Right lobe of liver (tissue), 6 donors: Measurements from ENCODE around the gene MROH8. TPM values are rescaled to one million over a fixed set of nuclear protein-coding genes. Genes with fewer than 3 reads are reported as not detected.

Experiments
- ATAC-seq, 4 donors: fragments of 200-7000 bp; cut with Tn5 transposase; one replicate each; pipeline ENCODE4 v1.9.1; 2020; ENCODE audit warnings: mild to moderate bottlenecking in 4 of 4, moderate library complexity in 4 of 4
- DNase-seq, 3 donors: peaks; one replicate each; pipeline ENCODE4 v3.0.0-alpha.2; 2020
- H3K27ac ChIP-seq, 3 donors: fragments of 200-600 bp; one replicate each; pipeline ENCODE4 v1.8.0; 2022
- H3K27me3 ChIP-seq, 2 donors: fragments of 200-600 bp; one replicate each; pipeline ENCODE4 v1.8.0; 2022
- H3K36me3 ChIP-seq, 4 donors: fragments of 200-600 bp; sonication (generic) in 1 of 4; one replicate each; pipeline versions ENCODE4 v1.5.1 to v1.8.0; 2017 to 2022; ENCODE audit warnings: control low read depth in 1 of 4
- H3K4me1 ChIP-seq, 4 donors: fragments of 200-600 bp; sonication (generic) in 1 of 4; one replicate each; pipeline versions ENCODE4 v1.5.1 to v1.8.0; 2017 to 2022; ENCODE audit warnings: control low read depth in 1 of 4
- H3K4me3 ChIP-seq, 3 donors: fragments of 200-600 bp; one replicate each; pipeline ENCODE4 v1.8.0; 2022
- H3K9me3 ChIP-seq, 4 donors: fragments of 200-600 bp; sonication (generic) in 1 of 4; one replicate each; pipeline versions ENCODE4 v1.5.1 to v1.8.0; 2017 to 2022; ENCODE audit warnings: control low read depth in 1 of 4
- POLR2A ChIP-seq: fragments of 450-650 bp; IDR thresholded peaks from one replicate; pipeline ENCODE4 v1.6.1; 2017; ENCODE audit warnings: antibody characterized with exemption, mild to moderate bottlenecking
- WGBS: methylation state at CpG from one replicate; pipeline ENCODE4 v1.1.6; 2018; ENCODE audit warnings: low coverage, low lambda C conversion rate; ENCODE audit not compliant: insufficient coverage; ENCODE audit errors: missing lambda C conversion rate; 5-methylcytosine and 5-hydroxymethylcytosine counted together
- intact Hi-C, 2 donors: fragments of 100-400 bp; cut with DNase I; formaldehyde crosslinking; loops; one replicate each; pipeline versions ENCODE4 v1.11.2 to v1.14.1; 2022
- total RNA-seq, 6 experiments: library from RNA; depleted of rRNA in 2 of 6; stranded (reverse); fragments of >200 nt in 2 of 6; fragmentation: NEBNext Ultra II Directional in 3 of 6; extraction: Animal tissue kit (Norgen Biotek cat#: 25700) in 3 of 6; gene quantifications; one replicate each; pipeline versions ENCODE4 v1.1.0 to v1.2.4, GENCODE V29; 2016 to 2023
- TF ChIP-seq, protein P1 (sequence below), 4 donors: fragments of 200-600 bp in 3 of 4; fragments of 450-650 bp in 1 of 4; IDR thresholded peaks; one replicate each; pipeline versions ENCODE4 v1.5.1 to v1.8.0; 2016 to 2022; ENCODE audit warnings: antibody characterized with exemption in 4 of 4, mild to moderate bottlenecking in 2 of 4
- donor health status: DM: no; HTN: yes; CAD: no.
- donor health status: DM: no; HTN: no; CAD: no.
- donor health status: DM: no; HTN: no; CAD: no.
- donor health status: DM: no; HTN: yes; CAD: no.
- donor health status: DM: no; HTN: yes; CAD: no.

MROH8 gene
- total RNA-seq, 6 experiments from 2014 or later, result 1.1 to 5.2 (median 2.2) TPM

- intact Hi-C loops, result loop anchor here in 1 of 2 donors (10.0 kb wide), 1 partner anchor 336 kb away; no protein-coding TSS in a partner anchor
- ATAC-seq (peak in 2 of 4 donors; percentile 18 to 24), DNase-seq (no peak)
- H3K4me1 ChIP-seq, result peaks cover 0 to 15% (median 0%) of the 10 kb centered on the region in 4 donors
- H3K36me3 ChIP-seq, result peaks cover 0 to 45% (median 13%) of the 10 kb centered on the region in 4 donors
- WGBS, result 83% methylated on average over 6 of the region's 16 CpGs
- no peak for TF ChIP-seq POLR2A
- TF ChIP-seq, protein P1, sequence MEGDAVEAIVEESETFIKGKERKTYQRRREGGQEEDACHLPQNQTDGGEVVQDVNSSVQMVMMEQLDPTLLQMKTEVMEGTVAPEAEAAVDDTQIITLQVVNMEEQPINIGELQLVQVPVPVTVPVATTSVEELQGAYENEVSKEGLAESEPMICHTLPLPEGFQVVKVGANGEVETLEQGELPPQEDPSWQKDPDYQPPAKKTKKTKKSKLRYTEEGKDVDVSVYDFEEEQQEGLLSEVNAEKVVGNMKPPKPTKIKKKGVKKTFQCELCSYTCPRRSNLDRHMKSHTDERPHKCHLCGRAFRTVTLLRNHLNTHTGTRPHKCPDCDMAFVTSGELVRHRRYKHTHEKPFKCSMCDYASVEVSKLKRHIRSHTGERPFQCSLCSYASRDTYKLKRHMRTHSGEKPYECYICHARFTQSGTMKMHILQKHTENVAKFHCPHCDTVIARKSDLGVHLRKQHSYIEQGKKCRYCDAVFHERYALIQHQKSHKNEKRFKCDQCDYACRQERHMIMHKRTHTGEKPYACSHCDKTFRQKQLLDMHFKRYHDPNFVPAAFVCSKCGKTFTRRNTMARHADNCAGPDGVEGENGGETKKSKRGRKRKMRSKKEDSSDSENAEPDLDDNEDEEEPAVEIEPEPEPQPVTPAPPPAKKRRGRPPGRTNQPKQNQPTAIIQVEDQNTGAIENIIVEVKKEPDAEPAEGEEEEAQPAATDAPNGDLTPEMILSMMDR (IDR thresholded peaks at IDR 0.05), result no peak
- no peak overlapping the region for H3K27ac ChIP-seq
- no peaks in the 10 kb centered on the region for H3K27me3 ChIP-seq
- no peaks in the 10 kb centered on the region for H3K9me3 ChIP-seq
- H3K4me3 ChIP-seq, result no peak overlapping the region
Measured at GRCh38 chr20:37198932-37199660, 19.7 kb upstream of the MROH8 start.

DNA sequence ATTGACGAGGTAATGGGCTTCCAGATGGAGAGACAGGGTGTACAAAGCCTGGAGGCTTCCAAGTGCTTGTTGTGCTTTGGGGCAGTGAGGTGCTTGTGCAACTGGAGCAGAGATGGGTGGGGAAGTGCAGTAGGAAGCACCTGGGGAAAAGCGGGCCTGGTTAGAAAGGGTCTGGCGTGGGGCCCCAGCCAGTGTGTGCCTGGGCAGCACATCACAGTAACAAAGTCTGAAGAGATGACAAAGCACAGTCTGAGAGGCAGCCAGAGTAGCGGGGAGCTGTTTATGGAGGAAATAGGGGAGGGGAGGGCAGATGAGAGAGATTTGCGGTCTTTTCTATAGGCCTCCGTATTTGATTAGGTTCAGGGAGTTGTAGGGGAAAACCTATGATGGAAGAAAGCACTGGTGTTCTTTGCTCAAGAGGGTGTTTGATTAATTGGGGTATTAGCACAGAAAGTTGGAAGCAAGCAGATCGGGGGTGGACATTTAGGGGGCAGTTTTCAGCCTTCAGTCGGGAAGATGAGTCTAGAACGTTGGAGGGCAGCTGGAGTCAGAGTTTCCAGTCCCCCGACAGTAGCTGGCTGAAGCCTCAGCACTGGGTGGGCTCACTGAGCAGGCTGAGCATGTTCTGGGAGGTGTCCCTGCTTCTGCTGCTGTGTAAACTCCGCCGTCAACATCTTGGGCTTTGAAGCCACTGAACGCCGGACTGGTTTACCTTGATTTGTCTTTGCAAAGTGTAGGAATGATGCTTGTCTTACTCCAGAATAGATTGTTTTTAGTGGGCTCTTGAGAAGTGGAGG is 15.5 kb upstream of the MROH8 start:
- H3K4me1 ChIP-seq, result peaks cover 0 to 26% (median 0%) of the 10 kb centered on the region in 4 donors
- H3K27ac ChIP-seq, result no peak overlapping the region
- no peaks in the 10 kb centered on the region for H3K27me3 ChIP-seq
- 32% methylated on average over 11 of the region's 14 CpGs for WGBS
- peaks cover 0 to 9% (median 3%) of the 10 kb centered on the region in 4 donors for H3K36me3 ChIP-seq
- TF ChIP-seq, protein P1 (IDR thresholded peaks at IDR 0.05), result no peak
- no peak for TF ChIP-seq POLR2A
- H3K9me3 ChIP-seq, result no peaks in the 10 kb centered on the region
- ATAC-seq, result no peak
- intact Hi-C loops, result loop anchor here in 1 of 2 donors (10.0 kb wide), 1 partner anchor 340 kb away; no protein-coding TSS in a partner anchor
- DNase-seq, result no peak
- no peak overlapping the region for H3K4me3 ChIP-seq

DNA sequence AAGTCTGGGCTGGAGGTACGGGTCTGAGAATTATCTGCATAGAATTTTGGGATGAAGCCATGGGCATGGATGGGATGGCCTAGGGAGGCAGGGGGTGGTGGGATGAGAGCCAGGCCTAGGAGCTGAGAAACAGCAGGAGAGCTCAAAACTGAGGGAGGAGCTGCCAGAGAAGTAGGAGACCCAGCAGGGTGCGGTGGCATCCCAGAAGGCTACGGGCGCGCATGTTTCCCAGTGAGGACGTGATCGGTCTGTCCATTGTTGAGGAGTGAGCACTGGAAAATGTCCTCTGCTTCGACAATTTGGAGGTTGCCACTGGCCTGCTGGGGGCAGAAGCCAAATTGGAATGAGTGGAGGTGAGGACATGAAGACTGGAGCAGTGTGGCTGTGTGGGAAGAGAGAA is 14.5 kb upstream of the MROH8 start:
- intact Hi-C loops, result loop anchor here in 1 of 2 donors (10.0 kb wide), 1 partner anchor 341 kb away; no protein-coding TSS in a partner anchor
- H3K36me3 ChIP-seq, result peaks cover 0 to 2% (median 0%) of the 10 kb centered on the region in 4 donors

DNA sequence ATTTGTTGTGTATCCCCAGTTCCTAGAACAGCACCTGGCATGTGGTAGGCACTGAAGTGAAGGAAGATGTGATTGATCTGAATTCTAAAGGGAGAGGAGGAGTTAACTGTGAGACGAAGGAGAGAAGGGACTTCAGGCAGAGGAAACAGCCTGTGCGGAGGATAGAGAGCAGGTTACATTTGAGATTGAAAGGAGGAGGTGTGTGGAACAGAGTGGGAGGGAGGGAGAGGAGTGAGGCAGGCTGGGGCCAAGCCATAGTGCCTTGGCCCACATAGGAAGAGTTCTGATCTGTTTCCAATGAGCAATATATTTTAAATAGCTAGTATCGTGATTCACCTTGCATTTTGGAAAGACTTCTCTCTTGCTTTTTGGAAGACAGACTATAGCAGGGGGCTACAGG is 13.9 kb upstream of the MROH8 start:
- Histone ChIP-seq H3K4me1 (peaks cover 0 to 22% (median 0%) of the 10 kb centered on the region in 4 donors), H3K27ac (no peak overlapping the region), H3K4me3 (no peak overlapping the region), H3K9me3 (no peaks in the 10 kb centered on the region), H3K36me3 (peaks cover 0 to 2% (median 0%) of the 10 kb centered on the region in 4 donors), H3K27me3 (no peaks in the 10 kb centered on the region)
- ATAC-seq, result no peak
- TF ChIP-seq POLR2A, result no peak
- TF ChIP-seq, protein P1 (IDR thresholded peaks at IDR 0.05), result no peak
- DNase-seq, result no peak
- WGBS, result 90% methylated on average over 3 of the region's 3 CpGs
- intact Hi-C loops, result loop anchor here in 1 of 2 donors (10.0 kb wide), 1 partner anchor 342 kb away; no protein-coding TSS in a partner anchor

More for the DNA sequence above, 14.5 kb upstream of the MROH8 start:
- H3K9me3 ChIP-seq, result no peaks in the 10 kb centered on the region
- H3K27me3 ChIP-seq, result no peaks in the 10 kb centered on the region
- no peak overlapping the region for H3K27ac ChIP-seq
- peaks cover 0 to 21% (median 0%) of the 10 kb centered on the region in 4 donors for H3K4me1 ChIP-seq
- no peak for ATAC-seq
- WGBS, result 100% methylated on average over 3 of the region's 8 CpGs
- TF ChIP-seq POLR2A, result no peak
- TF ChIP-seq, protein P1 (IDR thresholded peaks at IDR 0.05), result no peak
- H3K4me3 ChIP-seq, result no peak overlapping the region
- no peak for DNase-seq
